Measurements from ENCODE around the gene ATF4.

Gene ATF4, protein sequence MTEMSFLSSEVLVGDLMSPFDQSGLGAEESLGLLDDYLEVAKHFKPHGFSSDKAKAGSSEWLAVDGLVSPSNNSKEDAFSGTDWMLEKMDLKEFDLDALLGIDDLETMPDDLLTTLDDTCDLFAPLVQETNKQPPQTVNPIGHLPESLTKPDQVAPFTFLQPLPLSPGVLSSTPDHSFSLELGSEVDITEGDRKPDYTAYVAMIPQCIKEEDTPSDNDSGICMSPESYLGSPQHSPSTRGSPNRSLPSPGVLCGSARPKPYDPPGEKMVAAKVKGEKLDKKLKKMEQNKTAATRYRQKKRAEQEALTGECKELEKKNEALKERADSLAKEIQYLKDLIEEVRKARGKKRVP

DNA sequence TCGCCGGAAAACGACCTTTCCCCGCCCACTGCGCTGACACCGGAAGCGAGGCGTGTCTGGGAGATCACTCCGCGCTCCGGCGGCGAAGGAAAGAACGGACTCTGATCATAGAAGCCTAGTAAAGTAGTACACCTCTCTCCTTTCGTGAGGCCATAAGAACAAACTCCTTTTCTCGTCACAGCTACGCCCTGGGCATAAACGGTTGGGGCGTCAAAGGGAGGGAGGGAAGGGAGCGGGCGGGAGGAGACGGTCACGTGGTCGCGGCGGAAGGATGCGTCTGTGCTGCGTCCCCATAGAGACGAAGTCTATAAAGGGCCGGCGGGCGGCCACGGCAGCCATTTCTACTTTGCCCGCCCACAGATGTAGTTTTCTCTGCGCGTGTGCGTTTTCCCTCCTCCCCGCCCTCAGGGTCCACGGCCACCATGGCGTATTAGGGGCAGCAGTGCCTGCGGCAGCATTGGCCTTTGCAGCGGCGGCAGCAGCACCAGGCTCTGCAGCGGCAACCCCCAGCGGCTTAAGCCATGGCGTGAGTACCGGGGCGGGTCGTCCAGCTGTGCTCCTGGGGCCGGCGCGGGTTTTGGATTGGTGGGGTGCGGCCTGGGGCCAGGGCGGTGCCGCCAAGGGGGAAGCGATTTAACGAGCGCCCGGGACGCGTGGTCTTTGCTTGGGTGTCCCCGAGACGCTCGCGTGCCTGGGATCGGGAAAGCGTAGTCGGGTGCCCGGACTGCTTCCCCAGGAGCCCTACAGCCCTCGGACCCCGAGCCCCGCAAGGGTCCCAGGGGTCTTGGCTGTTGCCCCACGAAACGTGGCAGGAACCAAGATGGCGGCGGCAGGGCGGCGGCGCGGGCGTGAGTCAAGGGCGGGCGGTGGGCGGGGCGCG lies at the start of gene ATF4:
TSS of gene ATF4 (plus strand) at position 337 of the 880 bp plus-strand sequence. CDS start 884 bp downstream, outside the sequence.
- POLR2A ChIA-PET: interaction anchor here (0.5 to 4.7 kb wide), 50 partner anchors 9 to 997 kb away, joined by 3 to 94 read pairs (median 4); partner anchors contain the start of genes MIEF1, RPL3 and TAB1
- CTCF ChIA-PET: interaction anchor here (0.6 to 0.8 kb wide), 3 partner anchors 9 to 56 kb away, joined by 3 to 5 read pairs (median 4); no protein-coding TSS in a partner anchor
- DNase-seq (ENCODE audit: extremely low spot score): peak; percentile 73
- peak; percentile 100 for TF ChIP-seq NFRKB (IDR thresholded peaks at IDR 0.05)
- no peak for TF ChIP-seq SUZ12 (IDR thresholded peaks at IDR 0.05)
- TF ChIP-seq HDGF (IDR thresholded peaks at IDR 0.05; ENCODE audit: borderline replicate concordance): no peak
- no peak; the same call in 1 of the 2 replicates for TF ChIP-seq SP1 (IDR thresholded peaks at IDR 0.05)
- TF ChIP-seq ZNF384 (IDR thresholded peaks at IDR 0.05): no peak
- no peak for TF ChIP-seq BHLHE40 (IDR thresholded peaks at IDR 0.05; ENCODE audit: borderline replicate concordance)
- no peak for TF ChIP-seq FOXK2 (IDR thresholded peaks at IDR 0.05)
- no peak for TF ChIP-seq FOXA1 (IDR thresholded peaks at IDR 0.05)
- peak; percentile 66; the same call in 1 of the 2 replicates for TF ChIP-seq ARNT (IDR thresholded peaks at IDR 0.05)
- TF ChIP-seq, protein P1, sequence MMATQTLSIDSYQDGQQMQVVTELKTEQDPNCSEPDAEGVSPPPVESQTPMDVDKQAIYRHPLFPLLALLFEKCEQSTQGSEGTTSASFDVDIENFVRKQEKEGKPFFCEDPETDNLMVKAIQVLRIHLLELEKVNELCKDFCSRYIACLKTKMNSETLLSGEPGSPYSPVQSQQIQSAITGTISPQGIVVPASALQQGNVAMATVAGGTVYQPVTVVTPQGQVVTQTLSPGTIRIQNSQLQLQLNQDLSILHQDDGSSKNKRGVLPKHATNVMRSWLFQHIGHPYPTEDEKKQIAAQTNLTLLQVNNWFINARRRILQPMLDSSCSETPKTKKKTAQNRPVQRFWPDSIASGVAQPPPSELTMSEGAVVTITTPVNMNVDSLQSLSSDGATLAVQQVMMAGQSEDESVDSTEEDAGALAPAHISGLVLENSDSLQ (IDR thresholded peaks at IDR 0.05): no peak
- TF ChIP-seq L3MBTL2 (conservative IDR thresholded peaks at IDR 0.05): peak; percentile 94
- 0 out of 2 replicates have a peak, but pooled peaks have one; percentile 53 for TF ChIP-seq CTBP1 (IDR thresholded peaks at IDR 0.05; ENCODE audit: borderline replicate concordance)
- TF ChIP-seq TARDBP (IDR thresholded peaks at IDR 0.05): peak; percentile 71; the same call in 1 of the 2 replicates
- peak; percentile 93 for TF ChIP-seq ELF4 (IDR thresholded peaks at IDR 0.05)
- peak; percentile 15; the same call in 1 of the 2 replicates for TF ChIP-seq FOXM1 (IDR thresholded peaks at IDR 0.05; ENCODE audit: borderline replicate concordance)
- TF ChIP-seq LEF1 (IDR thresholded peaks at IDR 0.05; ENCODE audit: borderline replicate concordance): peak; percentile 75

DNA sequence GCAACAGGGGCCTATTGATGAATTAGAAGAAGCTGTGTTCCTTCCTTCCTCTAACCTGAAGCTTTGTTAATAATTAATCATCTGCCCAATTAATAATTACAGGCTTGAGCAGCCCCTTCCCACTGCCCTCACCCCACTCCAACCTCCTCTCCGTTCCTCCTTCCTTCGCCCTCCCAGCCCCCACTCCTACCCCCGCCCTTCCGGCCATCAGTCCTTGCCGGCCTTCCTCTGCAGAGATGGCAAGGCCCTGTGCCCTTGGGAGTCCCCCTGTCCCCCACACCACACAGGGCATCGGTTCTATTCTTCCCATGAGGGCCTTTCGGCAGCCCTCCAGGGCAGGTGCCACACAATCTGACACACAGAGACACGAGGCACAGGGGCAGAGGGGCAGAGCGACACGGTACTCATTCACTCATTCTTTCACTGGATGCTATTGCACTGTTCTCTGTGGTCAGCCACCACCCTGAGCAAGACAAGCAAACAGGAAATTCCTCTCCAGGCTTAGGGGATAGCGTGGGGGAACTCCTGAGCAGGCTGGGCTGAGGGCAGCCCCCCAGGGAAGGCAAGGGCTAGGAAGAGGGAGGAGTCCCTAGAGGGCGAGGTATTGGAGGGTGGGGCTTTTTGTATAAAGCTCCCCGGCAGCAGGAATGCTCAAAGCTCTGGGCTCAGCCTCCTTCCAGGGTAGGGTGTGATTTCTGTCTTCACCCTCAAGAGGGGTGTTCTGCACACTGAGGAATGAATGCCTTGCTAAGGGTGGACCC lies 48.8 kb upstream of the ATF4 start:
- CTCF ChIA-PET: interaction anchor here (0.9 to 1.2 kb wide), 3 partner anchors 17 to 35 kb away, joined by 3 read pairs; no protein-coding TSS in a partner anchor
- POLR2A ChIA-PET: interaction anchor here (0.7 to 2.1 kb wide), 3 partner anchors 37 to 153 kb away, joined by 3 to 7 read pairs (median 3); partner anchors contain the start of gene RPL3
- no peak for DNase-seq (ENCODE audit: extremely low spot score)
- TF ChIP-seq FOXM1 (IDR thresholded peaks at IDR 0.05; ENCODE audit: borderline replicate concordance): no peak
- no peak for TF ChIP-seq NFRKB (IDR thresholded peaks at IDR 0.05)
- TF ChIP-seq ARNT (IDR thresholded peaks at IDR 0.05): no peak
- TF ChIP-seq, protein P1 (IDR thresholded peaks at IDR 0.05): no peak
- TF ChIP-seq HDGF (IDR thresholded peaks at IDR 0.05; ENCODE audit: borderline replicate concordance): no peak
- TF ChIP-seq SP1 (IDR thresholded peaks at IDR 0.05): no peak
- no peak for TF ChIP-seq L3MBTL2 (conservative IDR thresholded peaks at IDR 0.05)

DNA sequence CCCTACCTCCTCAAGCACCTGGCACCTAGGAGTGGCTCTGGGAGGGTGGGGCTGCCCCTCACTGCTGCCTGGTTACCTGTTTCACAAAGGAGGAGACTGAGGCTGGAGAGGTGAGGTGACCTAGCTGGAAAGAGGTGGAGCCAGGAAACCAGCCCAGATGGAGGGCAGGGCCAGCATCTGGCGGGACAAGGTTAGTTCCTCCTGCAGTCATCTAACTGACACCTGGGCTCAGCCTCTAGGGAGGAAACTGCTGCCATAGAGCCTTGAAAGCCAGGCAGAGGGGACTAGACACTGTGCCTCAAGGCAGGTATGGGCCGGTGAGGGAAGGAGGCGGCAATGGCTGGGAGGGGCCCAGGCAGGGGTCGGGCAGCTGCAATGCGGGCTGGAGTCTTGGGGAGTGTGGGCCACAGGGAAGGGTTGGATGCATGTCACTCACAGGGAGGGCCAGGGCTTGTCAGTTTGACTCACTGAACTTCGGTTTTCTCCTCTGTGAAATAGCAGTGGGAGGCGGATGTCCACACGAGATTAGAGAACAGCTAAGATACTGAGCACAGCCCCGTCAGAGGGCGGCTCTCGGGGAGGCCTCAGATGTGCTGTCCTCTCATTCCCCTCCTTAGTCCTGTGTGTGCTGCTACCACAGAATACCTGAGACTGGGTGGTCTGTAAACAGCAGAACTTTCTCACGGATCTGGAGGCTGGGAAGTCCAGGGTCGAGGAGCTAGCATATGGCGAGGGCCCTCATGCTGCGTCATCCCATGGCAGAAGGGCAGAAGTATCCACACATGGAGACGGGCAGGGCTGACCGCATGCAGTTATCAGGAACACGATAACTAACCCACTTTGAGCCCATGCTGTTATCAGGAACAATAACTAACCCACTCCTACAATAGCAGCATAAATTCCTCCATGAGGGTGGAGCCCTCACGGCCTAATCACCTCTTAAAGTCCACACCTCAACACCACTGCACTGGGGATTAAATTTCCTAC lies 47.5 kb upstream of the ATF4 start:
- CTCF ChIA-PET: interaction anchor here (0.6 to 0.7 kb wide), 2 partner anchors 56 to 323 kb away, joined by 3 read pairs; no protein-coding TSS in a partner anchor
- DNase-seq (ENCODE audit: extremely low spot score): no peak
- POLR2A ChIA-PET: interaction anchor here (0.9 to 2.1 kb wide), 2 partner anchors 46 to 154 kb away, joined by 3 to 7 read pairs; partner anchors contain the start of gene RPL3
- TF ChIP-seq, protein P1 (IDR thresholded peaks at IDR 0.05): no peak
- TF ChIP-seq ARNT (IDR thresholded peaks at IDR 0.05) (no peak), ELF4 (IDR thresholded peaks at IDR 0.05) (no peak)

DNA sequence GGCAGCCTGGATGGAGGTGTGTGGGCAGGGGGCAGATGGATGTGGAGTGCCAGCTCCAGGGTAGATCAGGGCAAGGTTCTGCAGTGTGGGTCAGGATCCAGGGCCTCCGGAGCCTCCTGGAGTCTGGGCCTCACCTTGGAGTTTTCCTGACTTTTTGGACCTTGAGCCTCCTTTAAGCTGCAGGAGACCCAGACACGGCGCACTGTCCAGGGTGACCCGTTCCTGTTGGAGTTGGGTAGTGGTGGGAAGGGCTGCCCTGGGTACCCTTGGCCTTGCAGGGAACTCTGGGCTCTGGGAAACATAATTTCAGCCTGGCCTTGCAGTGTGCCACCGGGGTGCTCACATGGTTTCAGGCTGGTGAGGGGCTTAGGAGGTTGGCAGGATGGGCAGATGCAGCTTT lies 46.5 kb upstream of the ATF4 start:
- CTCF ChIA-PET: no interaction called here
- POLR2A ChIA-PET: interaction anchor here (2.1 kb wide), 1 partner anchor 155 kb away, joined by 7 read pairs; the partner anchor contains the start of gene RPL3
- no peak for DNase-seq (ENCODE audit: extremely low spot score)
- TF ChIP-seq SUZ12 (IDR thresholded peaks at IDR 0.05) (no peak), NFRKB (IDR thresholded peaks at IDR 0.05) (no peak), FOXM1 (IDR thresholded peaks at IDR 0.05; ENCODE audit: borderline replicate concordance) (no peak), FOXK2 (IDR thresholded peaks at IDR 0.05) (no peak), L3MBTL2 (conservative IDR thresholded peaks at IDR 0.05) (no peak), ELF4 (IDR thresholded peaks at IDR 0.05) (no peak)
- TF ChIP-seq, protein P1 (IDR thresholded peaks at IDR 0.05): no peak
